ENCODE results near the gene MAGEA9B. TPM values are rescaled to one million over a fixed set of nuclear protein-coding genes. Genes with fewer than 3 reads are reported as not detected.
"Not testable (repeated sequence)": the region's sequence is repeated elsewhere in the genome, so short reads cannot be mapped to it uniquely, and the experiment has no call there.

The MAGEA9B gene
- total and polyA plus RNA-seq, 8 donors, result not detected

- intact Hi-C loops (cut with DNase I; ENCODE audit: low total_unique reads), result not testable (repeated sequence)
Observed at GRCh38 chrX:149547782-149548181, 39.5 kb downstream of the MAGEA9B start.

GRCh38 chrX:149546962-149547361 lies 40.3 kb downstream of the MAGEA9B start:
- H3K27ac ChIP-seq; intact Hi-C loops (cut with DNase I; ENCODE audit: low total_unique reads); DNase-seq; H3K4me1 ChIP-seq; H3K4me3 ChIP-seq; H3K9me3 ChIP-seq; H3K36me3 ChIP-seq; H3K27me3 ChIP-seq: not testable (repeated sequence)
- 80 to 100% (median 95%) methylated on average over 1 of the region's 1 CpG for WGBS, 5 donors

More at GRCh38 chrX:149547782-149548181, 39.5 kb downstream of the MAGEA9B start:
- H3K36me3 ChIP-seq, H3K27ac ChIP-seq, H3K4me1 ChIP-seq, H3K27me3 ChIP-seq, DNase-seq, H3K9me3 ChIP-seq, H3K4me3 ChIP-seq: not testable (repeated sequence)
- 33 to 88% (median 67%) methylated on average over 1 of the region's 3 CpGs; no CpG with 5 or more reads in 2 of the 5 donors for WGBS, 5 donors

- H3K27me3 ChIP-seq; H3K36me3 ChIP-seq; H3K27ac ChIP-seq; H3K4me3 ChIP-seq; intact Hi-C loops (cut with DNase I; ENCODE audit: low total_unique reads); H3K4me1 ChIP-seq; DNase-seq; H3K9me3 ChIP-seq: not testable (repeated sequence)
- WGBS, 5 donors, result 74 to 83% (median 79%) methylated on average over 5 to 18 of the region's 29 CpGs; no CpG with 5 or more reads in 2 of the 5 donors
Observed at GRCh38 chrX:149545545-149546543, 41.4 kb downstream of the MAGEA9B start.

- H3K4me1 ChIP-seq, result peaks cover 0 to 11% (median 8%) of the 10 kb centered on the region in 4 donors
- peak overlapping the region; percentile 55 to 66 (median 60) for H3K4me3 ChIP-seq
- H3K27ac ChIP-seq, result peak overlapping the region; percentile 91 to 94 (median 94)
- TF ChIP-seq CTCF (IDR thresholded peaks at IDR 0.05) (no peak), POLR2AphosphoS5 (IDR thresholded peaks at IDR 0.05) (no peak), EP300 (IDR thresholded peaks at IDR 0.05) (no peak), POLR2A (IDR thresholded peaks at IDR 0.05) (no peak)
- H3K9me3 ChIP-seq, result no peaks in the 10 kb centered on the region
- H3K27me3 ChIP-seq, result no peaks in the 10 kb centered on the region
- peaks cover 0 to 9% (median 3%) of the 10 kb centered on the region in 4 donors for H3K36me3 ChIP-seq
- DNase-seq, result peak in 1 of 2 donors; percentile 48
- intact Hi-C loops (cut with DNase I; ENCODE audit: low total_unique reads), result no loop called here
- WGBS, 5 donors, result 4 to 52% (median 13%) methylated on average over 10 to 13 of the region's 13 CpGs
Observed at GRCh38 chrX:149541521-149542047, 45.7 kb downstream of the MAGEA9B start.

GRCh38 chrX:149540621-149541520 lies 46.4 kb downstream of the MAGEA9B start, which contains the start of gene EOLA1:
EOLA1 (plus strand) TSS chrX:149541012; CDS start chrX:149545631, 4,619 bp downstream.
- intact Hi-C loops (cut with DNase I; ENCODE audit: low total_unique reads), result no loop called here
- WGBS, 5 donors, result 0 to 55% (median 7%) methylated on average over 36 to 71 of the region's 71 CpGs
- H3K9me3 ChIP-seq, result no peaks in the 10 kb centered on the region

More at GRCh38 chrX:149540621-149541520, 46.4 kb downstream of the MAGEA9B start, which contains the start of gene EOLA1:
- TF ChIP-seq POLR2A (IDR thresholded peaks at IDR 0.05) (no peak), POLR2AphosphoS5 (IDR thresholded peaks at IDR 0.05) (peak; percentile 87 to 90 (median 88)), EP300 (IDR thresholded peaks at IDR 0.05) (peak; percentile 86), CTCF (IDR thresholded peaks at IDR 0.05) (no peak)
- Histone ChIP-seq H3K4me3 (peak within 1 kb of the TSS; percentile 55 to 66 (median 60)), H3K27me3 (no peaks in the 10 kb centered on the region), H3K27ac (peak within 1 kb of the TSS; percentile 91 to 94 (median 94)), H3K36me3 (peaks cover 0 to 9% (median 3%) of the 10 kb centered on the region in 4 donors), H3K4me1 (peaks cover 0 to 11% (median 8%) of the 10 kb centered on the region in 4 donors)
- peak; percentile 89 to 97 for DNase-seq
